HPDE6-E6E7 (cell line): Measurements from ENCODE around the gene DCUN1D1.
"Not testable (repeated sequence)": the region's sequence is repeated elsewhere in the genome, so short reads cannot be mapped to it uniquely, and the experiment has no call there.

ENCODE experiments used
- DNase-seq: peaks from one replicate; pipeline ENCODE4 v3.0.0; 2011; ENCODE audit warnings: missing footprints; ENCODE audit errors: extremely low spot score

DCUN1D1 gene

DNA sequence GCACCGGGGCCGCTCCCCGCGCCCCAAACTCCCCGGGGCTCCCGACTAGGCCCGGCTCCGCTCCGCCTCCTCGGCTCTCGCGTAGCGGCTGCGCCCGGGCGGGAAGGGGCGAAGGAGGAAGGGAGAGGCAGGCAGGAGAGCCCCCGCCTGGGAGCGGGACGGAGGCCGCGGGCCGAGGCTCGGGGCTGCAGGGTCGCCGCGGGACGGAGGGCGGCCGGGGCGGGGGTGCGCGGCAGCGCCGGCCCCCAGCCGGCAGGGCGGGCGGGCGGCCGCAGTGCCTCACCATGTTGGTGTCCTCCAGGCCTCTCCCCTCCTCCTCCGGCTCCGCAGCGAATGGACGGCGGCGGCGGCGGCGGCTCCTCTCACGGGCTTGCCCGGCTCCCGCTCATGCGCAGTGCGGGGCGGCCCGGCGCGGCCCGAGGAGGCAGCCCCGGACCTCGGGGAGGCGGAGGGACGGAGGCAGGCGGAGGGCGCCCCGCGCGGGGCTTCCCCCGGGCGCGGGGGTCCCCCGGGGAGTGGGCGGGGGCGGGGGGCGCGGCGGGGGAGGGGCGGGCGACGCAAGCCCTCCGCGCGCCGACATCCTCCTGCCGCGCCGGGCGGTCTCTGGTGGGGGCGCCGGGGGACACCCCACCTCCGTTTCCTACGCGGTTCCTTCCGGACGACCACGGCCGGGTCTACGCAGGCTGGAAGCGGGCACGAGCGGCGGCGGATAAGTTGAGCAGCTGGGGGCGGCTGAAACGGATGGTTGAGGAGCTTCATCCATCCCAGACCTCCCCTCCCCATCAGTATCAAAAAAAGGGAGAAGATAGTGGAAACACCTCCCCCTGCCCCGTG is at the start of gene DCUN1D1:
Gene DCUN1D1, minus strand, starts transcription at position 335 of the 834 bp plus-strand sequence. Its CDS starts 49 bp downstream, at position 286.
- DNase-seq, result peak; percentile 93

- no peak for DNase-seq
Observed at GRCh38 chr3:183028416-183028815, 48.1 kb upstream of the DCUN1D1 start.

GRCh38 chr3:183027276-183027675 is 46.9 kb upstream of the DCUN1D1 start:
- no peak for DNase-seq

GRCh38 chr3:183022936-183023516 is 42.7 kb upstream of the DCUN1D1 start:
- DNase-seq, result no peak

GRCh38 chr3:183018421-183019192 is 38.3 kb upstream of the DCUN1D1 start:
- DNase-seq, result no peak

DNA sequence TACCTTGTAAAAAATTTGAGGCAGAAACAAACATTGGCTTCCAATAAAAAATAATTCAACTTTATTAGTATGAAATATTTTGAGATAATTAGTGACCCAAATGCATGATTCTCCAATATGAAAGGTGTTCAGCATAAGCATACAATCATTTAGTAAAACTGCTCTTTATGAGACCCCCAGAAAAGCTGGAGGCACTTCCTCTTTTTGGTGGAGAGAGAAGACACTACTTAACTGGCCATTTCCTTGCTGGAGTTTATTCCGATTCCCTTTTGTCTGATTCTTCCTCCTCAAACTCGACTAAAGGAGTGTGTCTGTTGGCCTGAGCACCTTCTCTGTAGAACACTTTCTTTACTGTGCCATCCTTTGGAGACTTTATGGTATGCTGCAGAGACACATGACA is 34.8 kb upstream of the DCUN1D1 start:
- no peak for DNase-seq

GRCh38 chr3:183013856-183014255 is 33.5 kb upstream of the DCUN1D1 start:
- DNase-seq, result no peak

GRCh38 chr3:183013074-183013473 is 32.7 kb upstream of the DCUN1D1 start:
- DNase-seq, result no peak

DNA sequence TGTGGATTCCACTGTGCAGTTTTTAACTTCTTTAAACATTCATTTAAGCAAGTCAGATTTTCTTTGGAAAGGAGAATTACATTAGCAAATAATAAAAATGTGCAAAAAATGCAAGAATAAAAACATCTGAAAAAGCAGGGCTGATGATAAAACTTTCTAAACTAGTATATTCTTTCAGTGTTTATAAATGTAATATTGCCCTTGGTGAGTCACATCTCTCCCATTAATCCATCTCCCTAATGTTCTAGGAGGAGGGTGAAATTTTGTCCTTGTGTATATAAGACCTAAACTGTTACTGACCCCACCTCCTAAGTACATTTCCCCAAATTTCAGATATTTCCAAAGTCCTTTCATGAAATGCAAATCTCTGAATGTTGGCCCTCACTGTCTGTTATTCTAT is 28.5 kb upstream of the DCUN1D1 start:
- no peak for DNase-seq

- DNase-seq, result no peak
Observed at GRCh38 chr3:183008303-183008702, 28.0 kb upstream of the DCUN1D1 start.

GRCh38 chr3:183006396-183007002 is 26.2 kb upstream of the DCUN1D1 start:
- DNase-seq, result no peak

DNA sequence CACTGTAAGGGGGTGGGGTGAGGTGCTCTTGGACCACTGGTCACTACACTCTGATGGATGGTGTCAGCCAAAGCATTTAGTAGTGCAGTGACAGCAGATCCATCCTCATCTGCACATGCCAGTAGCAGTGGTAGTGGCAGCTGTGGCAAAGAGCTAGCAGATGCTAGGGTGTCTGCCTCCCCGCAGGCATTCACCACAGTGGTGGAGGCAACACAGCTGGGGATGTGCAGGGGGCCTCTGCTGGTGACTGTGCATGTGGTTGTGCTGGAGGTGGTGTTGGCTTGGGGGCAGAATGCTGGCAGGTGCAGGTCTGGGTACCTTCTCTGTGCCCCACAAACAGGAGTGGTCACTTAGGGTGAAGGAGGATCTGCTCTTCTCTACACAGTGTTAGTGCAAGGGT is 19.4 kb upstream of the DCUN1D1 start:
- no peak for DNase-seq

- DNase-seq, result not testable (repeated sequence)
Observed at GRCh38 chr3:182993486-182994201, 13.3 kb upstream of the DCUN1D1 start.

- DNase-seq, result no peak
Observed at GRCh38 chr3:182989566-182989965, 9.2 kb upstream of the DCUN1D1 start.

DNA sequence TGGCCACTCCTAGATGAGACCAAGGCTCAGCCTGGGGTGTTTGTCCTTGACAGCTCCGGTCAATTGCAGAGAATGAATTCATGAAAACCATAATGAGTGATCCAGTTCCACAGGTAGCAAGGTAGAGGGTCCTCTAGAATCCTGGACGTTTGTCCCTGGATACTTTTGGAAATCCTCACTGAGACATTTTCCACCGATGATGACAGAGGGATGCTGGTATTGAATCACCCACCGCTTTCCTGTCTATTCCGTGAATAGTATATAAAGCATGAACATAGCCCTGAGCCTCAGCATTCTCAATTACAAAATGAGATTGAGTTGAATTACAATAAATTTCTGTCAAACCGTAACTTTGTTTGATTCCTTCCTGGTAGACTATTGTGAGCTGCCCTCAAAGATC is 5.7 kb upstream of the DCUN1D1 start:
- no peak for DNase-seq

GRCh38 chr3:182983876-182984275 is 3.5 kb upstream of the DCUN1D1 start:
- no peak for DNase-seq

DNA sequence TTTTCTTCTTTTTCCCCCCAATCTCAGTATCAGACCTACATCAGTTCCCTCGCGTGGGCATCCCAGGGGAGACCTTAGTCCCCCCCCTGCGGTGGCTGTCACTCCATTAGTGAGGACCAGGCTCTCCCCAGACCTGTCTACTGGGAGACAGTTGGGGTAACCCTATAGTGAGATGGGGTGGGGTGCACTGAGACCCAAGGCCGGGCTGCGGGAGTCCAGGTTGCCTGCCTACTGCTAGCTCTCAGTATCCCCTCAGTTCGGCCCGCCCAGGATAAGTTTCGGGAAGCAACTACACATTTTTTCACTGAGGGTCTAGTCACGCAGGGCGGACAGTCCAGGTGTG is 671 bp upstream of the DCUN1D1 start:
- DNase-seq, result no peak

- DNase-seq, result no peak
Observed at GRCh38 chr3:182979674-182980191, 605 bp downstream of the DCUN1D1 start.

DNA sequence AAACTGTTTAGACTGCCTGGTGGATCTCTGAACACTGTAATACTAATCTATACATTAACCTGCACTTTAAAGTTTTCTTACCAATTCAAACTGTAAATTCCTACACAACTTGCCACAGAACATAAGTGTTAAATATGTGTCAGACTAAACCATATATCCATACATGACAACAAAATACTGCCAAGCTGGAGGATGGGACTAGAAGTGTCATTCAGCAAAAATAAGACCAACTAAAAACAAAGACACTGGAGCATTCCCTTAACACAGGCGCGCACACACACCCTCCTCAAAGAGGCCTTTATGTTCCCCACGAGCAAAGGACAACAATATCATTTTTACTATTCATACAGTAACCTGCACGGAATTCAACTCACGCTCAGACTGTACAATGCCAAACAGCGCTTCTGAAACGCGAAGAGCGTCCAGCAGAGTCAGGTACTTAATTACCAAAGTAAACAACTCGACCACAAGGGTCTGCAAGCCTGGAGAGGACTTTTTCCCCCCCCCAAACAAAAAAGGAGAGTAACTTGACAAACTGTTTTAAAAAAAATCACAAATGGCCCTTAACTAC is 1.1 kb downstream of the DCUN1D1 start:
- no peak for DNase-seq

- no peak for DNase-seq
Observed at GRCh38 chr3:182978387-182978786, 2.0 kb downstream of the DCUN1D1 start.

DNA sequence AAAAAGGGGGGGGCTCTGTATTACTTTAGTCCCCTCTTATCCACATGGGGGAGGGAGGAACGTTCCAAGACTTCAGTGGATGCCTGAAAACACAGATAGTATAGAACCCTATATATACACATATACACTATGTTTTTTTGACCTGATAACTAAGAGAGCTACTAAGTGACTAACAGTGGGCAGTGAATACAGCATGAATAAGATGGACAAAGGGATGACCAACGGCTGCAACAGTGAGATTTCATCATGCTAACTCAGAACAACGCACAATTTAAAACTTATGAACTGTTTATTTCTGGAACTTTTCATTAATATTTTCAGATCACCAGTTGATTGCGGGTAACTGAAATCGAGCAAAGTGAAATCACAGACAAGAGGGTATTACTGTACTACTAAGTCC is 7.3 kb downstream of the DCUN1D1 start:
- DNase-seq, result no peak
